GM12878 (cell line): Measurements from ENCODE around the gene CRELD2. TPM values are rescaled to one million over a fixed set of nuclear protein-coding genes. Genes with fewer than 3 reads are reported as not detected.

Experiments
- ATAC-seq: fragments of 200-7000 bp; cut with Tn5 transposase; 3 replicates; pipeline ENCODE4 v1.9.1; 2020; ENCODE audit warnings: mild to moderate bottlenecking, moderate library complexity
- BruUV-seq: library from RNA; stranded (reverse); fragments of 400-500 nt; replicated peaks from 2 replicates; lab custom pipeline; 2021; lab: Mats Ljungman, UMichigan
- CTCF ChIA-PET: fragments of 300-600 bp; sonication (Branson Sonifier 250); formaldehyde crosslinking; extraction: SDS; loops from one replicate; lab custom pipeline; 2021; ENCODE audit warnings: inconsistent platforms; lab: Yijun Ruan, JAX
- POLR2A ChIA-PET: fragments of 350-600 bp; formaldehyde crosslinking; extraction: SDS; loops from one replicate; lab custom pipeline; 2021; ENCODE audit warnings: inconsistent platforms; lab: Charles Lee
- RAD21 ChIA-PET: fragments of 300-600 bp; sonication (Branson Sonifier 250); formaldehyde crosslinking; loops from one replicate; lab custom pipeline; 2023; ENCODE audit warnings: antibody characterized with exemption; ENCODE audit not compliant: unreplicated experiment; lab: Charles Lee
- SMC1A ChIA-PET: fragments of 300-600 bp; sonication (Branson Sonifier 250); formaldehyde crosslinking; loops from one replicate; lab custom pipeline; 2023; ENCODE audit not compliant: unreplicated experiment, uncharacterized antibody; lab: Charles Lee
- DNase-seq: peaks from one replicate; pipeline ENCODE4 v3.0.0-alpha.2; 2011; ENCODE audit warnings: low read depth, low spot score
- FAIRE-seq: peaks from 3 replicates; lab custom pipeline; 2011; peaks lifted over from hg19 to GRCh38; lab: Jason Lieb, UNC
- H2AFZ ChIP-seq: 2 replicates; pipeline ENCODE4 v1.6.0; 2011; ENCODE audit warnings: low read depth, low read length, control low read depth; ENCODE audit not compliant: control insufficient read depth
- H3K27ac ChIP-seq: 2 replicates; pipeline ENCODE4 v1.5.1; 2011; ENCODE audit warnings: control low read depth; ENCODE audit not compliant: control insufficient read depth, insufficient read depth
- H3K27me3 ChIP-seq, 2 experiments: replicated peaks in 1 of 2; 2 replicates each; pipeline versions ENCODE4 v1.6.0 to v1.6.1; 2011; ENCODE audit warnings: low read length in 1 of 2; ENCODE audit not compliant: control insufficient read depth in 2 of 2, insufficient read depth in 2 of 2
- H3K36me3 ChIP-seq, 2 experiments: 2 replicates each; pipeline ENCODE4 v1.5.1; 2011; ENCODE audit warnings: low read length in 1 of 2; ENCODE audit not compliant: control insufficient read depth in 2 of 2, insufficient read depth in 2 of 2
- H3K4me1 ChIP-seq: 2 replicates; pipeline ENCODE4 v1.6.1; 2011; ENCODE audit warnings: mild to moderate bottlenecking, low read length, moderate library complexity, mixed read lengths; ENCODE audit not compliant: control insufficient read depth, insufficient read depth
- H3K4me2 ChIP-seq: 2 replicates; pipeline ENCODE4 v1.6.0; 2011; ENCODE audit warnings: control low read depth; ENCODE audit not compliant: control insufficient read depth, insufficient read depth
- H3K4me3 ChIP-seq: fragments of 200-600 bp; sonication (generic); 2 replicates; pipeline ENCODE4 v1.5.1; 2016
- H3K79me2 ChIP-seq: 2 replicates; pipeline ENCODE4 v1.6.0; 2011; ENCODE audit warnings: low read length; ENCODE audit not compliant: control insufficient read depth, insufficient read depth
- H3K9ac ChIP-seq: 2 replicates; pipeline ENCODE4 v1.8.0; 2011; ENCODE audit warnings: low read length, control low read depth, mixed read lengths; ENCODE audit not compliant: control insufficient read depth, insufficient read depth
- H3K9me3 ChIP-seq: replicated peaks from 3 replicates; pipeline ENCODE4 v1.5.1; 2011; ENCODE audit warnings: mild to moderate bottlenecking, low read length; ENCODE audit not compliant: control insufficient read depth, insufficient read depth
- H4K20me1 ChIP-seq: 2 replicates; pipeline ENCODE4 v1.6.0; 2011; ENCODE audit not compliant: control insufficient read depth, insufficient read depth
- DPF2 ChIP-seq: fragments of 450-650 bp; IDR thresholded peaks from 2 replicates; pipeline ENCODE4 v1.6.1; 2017; ENCODE audit warnings: mild to moderate bottlenecking
- NFYB ChIP-seq: IDR thresholded peaks from 2 replicates; pipeline ENCODE4 v1.6.1; 2011; ENCODE audit warnings: low read depth, mild to moderate bottlenecking, low read length, improper control_type of control experiment, moderate library complexity; ENCODE audit not compliant: insufficient read depth
- SMARCA5 ChIP-seq: fragments of 450-650 bp; IDR thresholded peaks from 2 replicates; pipeline ENCODE4 v1.6.1; 2017; ENCODE audit warnings: mild to moderate bottlenecking
- SPI1 ChIP-seq: IDR thresholded peaks from 2 replicates; pipeline ENCODE4 v1.6.1; 2011; ENCODE audit warnings: low read depth, mild to moderate bottlenecking, low read length, moderate library complexity, borderline replicate concordance; ENCODE audit not compliant: insufficient read depth
- TARDBP ChIP-seq: IDR thresholded peaks from 2 replicates; pipeline ENCODE4 v1.6.1; 2016; ENCODE audit warnings: borderline replicate concordance
- ZNF592 ChIP-seq: fragments of 450-650 bp; IDR thresholded peaks from 2 replicates; pipeline ENCODE4 v1.6.1; 2017; ENCODE audit warnings: mild to moderate bottlenecking, moderate library complexity
- WGBS: methylation state at CpG from one replicate; pipeline ENCODE4 v1.1.6; 2016; ENCODE audit warnings: low lambda C conversion rate; ENCODE audit not compliant: insufficient replicate concordance, insufficient coverage; ENCODE audit errors: missing lambda C conversion rate; 5-methylcytosine and 5-hydroxymethylcytosine counted together
- in situ Hi-C: fragments of 300-500 bp; cut with MboI; formaldehyde crosslinking; loops from 9 replicates; pipeline ENCODE4 v1.14.3; 2018; ENCODE audit warnings: mixed read lengths
- intact Hi-C: fragments of 100-400 bp; cut with micrococcal nuclease; formaldehyde crosslinking; loops from one replicate; pipeline ENCODE4 v1.14.2; 2022; ENCODE audit not compliant: unreplicated experiment
- polyA plus RNA-seq, 11 experiments: library from polyadenylated mRNA; depleted of rRNA in 4 of 11; unstranded in 6 of 11; stranded (reverse) in 5 of 11; fragments of >200 nt; fragmentation: Nextera tagmentation in 4 of 11; fragmentation: Illumina TruSeq in 1 of 11; extraction: Ambion mirVana in 4 of 11; extraction: Trizol in 1 of 11; gene quantifications; 1 replicate in 1 of 11; 2 replicates in 10 of 11; pipeline versions ENCODE4 v1.2.1 to v1.2.3, GENCODE V29; 2011 to 2016; ENCODE audit warnings: inconsistent platforms in 2 of 11, missing spikeins in 2 of 11, low read depth in 1 of 11
- total RNA-seq, 4 experiments: library from RNA; depleted of rRNA in 3 of 4; stranded (reverse); fragments of >200 nt in 3 of 4; fragmentation: Illumina TruSeq in 1 of 4; extraction: Trizol in 1 of 4; gene quantifications; 2 replicates each; pipeline versions ENCODE4 v1.2.1 to v1.2.3, GENCODE V29; 2013 to 2021
- TF ChIP-seq, protein P1 (sequence below): fragments of 450-650 bp; IDR thresholded peaks from 2 replicates; pipeline ENCODE4 v1.6.1; 2017; ENCODE audit warnings: mild to moderate bottlenecking, moderate library complexity

CRELD2 gene
- total and polyA plus RNA-seq, 10 of the 15 experiments (the other 5 are each of a cell fraction or from before 2014, with no cell fraction given): 9.4 to 111 (median 25.9) TPM

- ChIA-PET CTCF (interaction anchor here (1.2 kb wide), 1 partner anchor 26 kb away, joined by 4 read pairs; no protein-coding TSS in a partner anchor), POLR2A (interaction anchor here (0.6 kb wide), 1 partner anchor 339 kb away, joined by 7 read pairs; no protein-coding TSS in a partner anchor), SMC1A (no interaction called here), RAD21 (no interaction called here)
- WGBS: 78% methylated on average over 15 of the region's 15 CpGs
- no peak for ATAC-seq
- intact Hi-C loops: no loop called here
- H3K9me3 ChIP-seq: no peaks in the 10 kb centered on the region
- no peak overlapping the region for H3K27ac ChIP-seq
- peaks cover 8% of the 10 kb centered on the region for H3K4me1 ChIP-seq
- TF ChIP-seq TARDBP (no peak), NFYB (no peak), SPI1 (no peak), SMARCA5 (no peak), ZNF592 (no peak), DPF2 (no peak)
- TF ChIP-seq, protein P1, sequence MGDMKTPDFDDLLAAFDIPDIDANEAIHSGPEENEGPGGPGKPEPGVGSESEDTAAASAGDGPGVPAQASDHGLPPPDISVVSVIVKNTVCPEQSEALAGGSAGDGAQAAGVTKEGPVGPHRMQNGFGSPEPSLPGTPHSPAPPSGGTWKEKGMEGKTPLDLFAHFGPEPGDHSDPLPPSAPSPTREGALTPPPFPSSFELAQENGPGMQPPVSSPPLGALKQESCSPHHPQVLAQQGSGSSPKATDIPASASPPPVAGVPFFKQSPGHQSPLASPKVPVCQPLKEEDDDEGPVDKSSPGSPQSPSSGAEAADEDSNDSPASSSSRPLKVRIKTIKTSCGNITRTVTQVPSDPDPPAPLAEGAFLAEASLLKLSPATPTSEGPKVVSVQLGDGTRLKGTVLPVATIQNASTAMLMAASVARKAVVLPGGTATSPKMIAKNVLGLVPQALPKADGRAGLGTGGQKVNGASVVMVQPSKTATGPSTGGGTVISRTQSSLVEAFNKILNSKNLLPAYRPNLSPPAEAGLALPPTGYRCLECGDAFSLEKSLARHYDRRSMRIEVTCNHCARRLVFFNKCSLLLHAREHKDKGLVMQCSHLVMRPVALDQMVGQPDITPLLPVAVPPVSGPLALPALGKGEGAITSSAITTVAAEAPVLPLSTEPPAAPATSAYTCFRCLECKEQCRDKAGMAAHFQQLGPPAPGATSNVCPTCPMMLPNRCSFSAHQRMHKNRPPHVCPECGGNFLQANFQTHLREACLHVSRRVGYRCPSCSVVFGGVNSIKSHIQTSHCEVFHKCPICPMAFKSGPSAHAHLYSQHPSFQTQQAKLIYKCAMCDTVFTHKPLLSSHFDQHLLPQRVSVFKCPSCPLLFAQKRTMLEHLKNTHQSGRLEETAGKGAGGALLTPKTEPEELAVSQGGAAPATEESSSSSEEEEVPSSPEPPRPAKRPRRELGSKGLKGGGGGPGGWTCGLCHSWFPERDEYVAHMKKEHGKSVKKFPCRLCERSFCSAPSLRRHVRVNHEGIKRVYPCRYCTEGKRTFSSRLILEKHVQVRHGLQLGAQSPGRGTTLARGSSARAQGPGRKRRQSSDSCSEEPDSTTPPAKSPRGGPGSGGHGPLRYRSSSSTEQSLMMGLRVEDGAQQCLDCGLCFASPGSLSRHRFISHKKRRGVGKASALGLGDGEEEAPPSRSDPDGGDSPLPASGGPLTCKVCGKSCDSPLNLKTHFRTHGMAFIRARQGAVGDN: no peak
- no peaks in the 10 kb centered on the region for H3K27me3 ChIP-seq
- no peak for DNase-seq
- H4K20me1 ChIP-seq: no peaks in the 10 kb centered on the region
- no peak overlapping the region for H3K4me3 ChIP-seq
- no peak overlapping the region for H2AFZ ChIP-seq
- in situ Hi-C loops: no loop called here
- peaks cover 12% of the 10 kb centered on the region for H3K79me2 ChIP-seq
- no TSS peak for BruUV-seq
- FAIRE-seq: no peak
- no peak overlapping the region for H3K4me2 ChIP-seq
- H3K36me3 ChIP-seq: no peaks in the 10 kb centered on the region
- H3K9ac ChIP-seq: no peak overlapping the region
These were observed 38.0 kb downstream of the CRELD2 start for GRCh38 chr22:49956418-49956770.
